Measurements from ENCODE around the gene CACNA1C. TPM values are rescaled to one million over a fixed set of nuclear protein-coding genes. Genes with fewer than 3 reads are reported as not detected.

CACNA1C gene
- total RNA-seq, 1 donor from 2014 or later = 11.7 TPM

DNA sequence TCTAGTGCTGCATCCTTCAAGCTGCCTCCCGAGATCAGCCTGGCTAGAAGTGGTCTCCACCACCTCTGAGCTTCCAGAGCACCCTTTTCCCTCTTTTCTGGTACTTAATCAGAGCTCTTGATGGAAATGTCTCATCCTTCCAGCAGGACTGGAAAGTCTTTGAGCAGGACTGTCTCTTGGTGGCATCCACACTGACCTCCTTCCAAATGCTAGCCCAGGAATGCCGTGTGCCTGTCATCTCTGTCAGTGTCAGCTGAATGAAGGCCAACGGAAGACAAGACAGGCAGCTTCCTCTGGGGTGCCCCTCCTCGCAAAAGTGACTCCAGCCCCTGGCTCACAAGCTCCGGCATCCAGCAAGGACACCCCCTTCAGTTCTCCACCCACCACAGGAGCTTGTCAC lies 570.7 kb downstream of the CACNA1C start:
- no peak for DNase-seq (ENCODE audit: low spot score, unreplicated experiment)
- Mint-ChIP-seq H3K27ac (no peak overlapping the region), H3K4me3 (ENCODE audit: low read depth) (no peak overlapping the region), H3K36me3 (ENCODE audit: insufficient read depth) (no peaks in the 10 kb centered on the region), H3K4me1 (ENCODE audit: low read depth) (no peaks in the 10 kb centered on the region), H3K9me3 (ENCODE audit: low read depth) (no peaks in the 10 kb centered on the region), H3K27me3 (peaks cover 63% of the 10 kb centered on the region)
- TF ChIP-seq CTCF (IDR thresholded peaks at IDR 0.05; ENCODE audit: unreplicated experiment) = no peak

DNA sequence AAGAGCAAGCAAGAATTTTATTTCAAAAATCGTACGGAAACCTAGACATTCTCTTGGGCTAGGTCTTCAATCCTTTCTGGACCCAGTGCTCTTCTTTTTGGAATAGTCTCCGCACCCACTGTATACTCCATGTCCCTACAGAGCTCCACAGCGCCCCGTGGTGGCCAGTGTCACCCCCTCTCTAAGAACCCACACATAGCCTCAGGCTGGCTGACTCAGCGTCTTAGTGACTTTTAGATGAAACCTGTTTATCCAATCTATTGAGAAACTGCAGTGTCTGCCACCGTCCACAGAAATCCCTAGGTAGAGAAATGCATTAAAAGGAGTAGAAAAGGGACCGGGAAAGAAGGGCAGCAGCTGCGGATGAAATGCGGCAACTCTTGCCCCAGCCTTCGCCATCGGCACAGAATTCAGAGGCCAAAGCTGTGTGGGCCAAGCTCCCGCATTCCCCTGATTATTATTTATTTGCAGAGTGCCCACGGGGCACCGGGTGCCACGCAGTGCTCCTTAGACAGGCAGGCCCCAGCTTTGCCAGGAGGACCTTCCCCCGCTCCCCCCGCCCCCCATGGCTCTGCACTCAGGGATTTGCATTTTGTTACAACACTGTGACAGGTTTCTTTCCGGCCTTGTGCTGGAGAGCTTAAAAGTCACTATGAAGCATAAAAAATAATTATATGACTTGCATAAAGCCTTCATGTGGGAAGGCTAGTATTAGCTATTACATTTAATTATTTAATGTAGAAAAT lies 571.9 kb downstream of the CACNA1C start:
- Mint-ChIP-seq H3K4me3 (ENCODE audit: low read depth) (no peak overlapping the region), H3K36me3 (ENCODE audit: insufficient read depth) (no peaks in the 10 kb centered on the region), H3K27me3 (peaks cover 70% of the 10 kb centered on the region), H3K27ac (no peak overlapping the region), H3K9me3 (ENCODE audit: low read depth) (no peaks in the 10 kb centered on the region), H3K4me1 (ENCODE audit: low read depth) (no peaks in the 10 kb centered on the region)
- peak; percentile 60 for TF ChIP-seq CTCF (IDR thresholded peaks at IDR 0.05; ENCODE audit: unreplicated experiment)
- no peak for DNase-seq (ENCODE audit: low spot score, unreplicated experiment)

DNA sequence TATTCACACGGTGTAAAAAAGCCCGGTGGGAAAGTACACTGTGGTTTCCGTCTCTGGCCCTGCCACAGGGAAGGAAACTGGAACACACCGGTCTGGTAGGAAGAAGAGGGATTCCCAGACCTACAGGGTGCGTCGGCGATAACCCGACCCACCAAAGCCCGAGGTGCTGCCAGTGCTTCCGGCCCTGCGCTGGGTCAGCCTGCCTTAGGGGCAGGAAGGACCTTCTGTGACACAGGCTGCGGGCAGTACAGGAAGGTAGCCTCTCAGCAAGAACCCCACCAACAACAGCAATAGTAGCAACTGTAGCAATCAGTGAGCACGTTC lies 572.5 kb downstream of the CACNA1C start:
- Mint-ChIP-seq H3K36me3 (ENCODE audit: insufficient read depth) (no peaks in the 10 kb centered on the region), H3K9me3 (ENCODE audit: low read depth) (no peaks in the 10 kb centered on the region), H3K27me3 (peaks cover 70% of the 10 kb centered on the region), H3K4me3 (ENCODE audit: low read depth) (no peak overlapping the region), H3K27ac (no peak overlapping the region), H3K4me1 (ENCODE audit: low read depth) (no peaks in the 10 kb centered on the region)
- DNase-seq (ENCODE audit: low spot score, unreplicated experiment) = no peak
- no peak for TF ChIP-seq CTCF (IDR thresholded peaks at IDR 0.05; ENCODE audit: unreplicated experiment)

- Mint-ChIP-seq H3K9me3 (ENCODE audit: low read depth) (no peaks in the 10 kb centered on the region), H3K36me3 (ENCODE audit: insufficient read depth) (no peaks in the 10 kb centered on the region), H3K27me3 (peaks cover 58% of the 10 kb centered on the region), H3K4me1 (ENCODE audit: low read depth) (no peaks in the 10 kb centered on the region), H3K27ac (no peak overlapping the region), H3K4me3 (ENCODE audit: low read depth) (no peak overlapping the region)
- TF ChIP-seq CTCF (IDR thresholded peaks at IDR 0.05; ENCODE audit: unreplicated experiment) = no peak
- DNase-seq (ENCODE audit: low spot score, unreplicated experiment) = no peak
Measured at GRCh38 chr12:2627076-2627834, 574.5 kb downstream of the CACNA1C start.

DNA sequence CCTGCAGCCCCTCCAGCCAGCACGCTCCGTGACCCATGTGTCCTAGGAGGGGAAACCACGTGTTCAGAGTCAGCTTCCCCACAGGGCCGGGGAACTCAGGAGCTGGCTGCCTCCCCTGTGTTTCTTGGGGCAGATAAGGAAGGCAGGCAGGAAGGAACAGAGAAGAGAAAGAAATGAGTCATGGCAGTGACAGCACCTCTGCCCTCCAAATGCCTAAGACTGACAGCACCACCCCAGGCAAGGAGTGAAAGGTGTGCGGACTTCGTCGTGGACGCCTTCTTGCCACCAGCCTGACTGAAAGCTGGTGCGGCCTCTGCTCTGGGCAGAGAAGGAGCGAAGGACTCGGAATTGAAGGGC lies 575.0 kb downstream of the CACNA1C start:
- Mint-ChIP-seq H3K4me1 (ENCODE audit: low read depth) (no peaks in the 10 kb centered on the region), H3K27ac (no peak overlapping the region), H3K9me3 (ENCODE audit: low read depth) (no peaks in the 10 kb centered on the region), H3K27me3 (peaks cover 55% of the 10 kb centered on the region), H3K4me3 (ENCODE audit: low read depth) (no peak overlapping the region), H3K36me3 (ENCODE audit: insufficient read depth) (no peaks in the 10 kb centered on the region)
- no peak for DNase-seq (ENCODE audit: low spot score, unreplicated experiment)
- TF ChIP-seq CTCF (IDR thresholded peaks at IDR 0.05; ENCODE audit: unreplicated experiment) = no peak

All from progenitor cell of endocrine pancreas (in vitro differentiated cells).